OCI-LY3 (cell line): ENCODE measurements around the gene JAKMIP1.

Experiments used
- H2AFZ ChIP-seq: fragments of 200-600, 300-600 bp; shearing (Covaris generic); 2 replicates; pipeline ENCODE4 v1.6.0; 2014; ENCODE audit warnings: antibody characterized with exemption, low read depth, low read length
- H3K27ac ChIP-seq: fragments of 200-600, 300-600 bp; sonication (generic); 2 replicates; pipeline ENCODE4 v1.5.1; 2014; ENCODE audit warnings: mild to moderate bottlenecking, low read length, moderate library complexity, mixed read lengths
- H3K27me3 ChIP-seq: fragments of 200-600, 300-600 bp; sonication (generic); 2 replicates; pipeline ENCODE4 v1.6.1; 2014; ENCODE audit warnings: low read depth, low read length, mixed read lengths
- H3K36me3 ChIP-seq: fragments of 200-600, 300-600 bp; sonication (generic); replicated peaks from 2 replicates; pipeline ENCODE3; 2014; ENCODE audit warnings: low read depth, low read length, mixed read lengths
- H3K4me1 ChIP-seq: fragments of 300-600, 200-600 bp; sonication (generic); 2 replicates; pipeline ENCODE4 v1.6.1; 2014; ENCODE audit warnings: low read length, mixed read lengths
- H3K4me2 ChIP-seq: fragments of 200-600, 300-600 bp; sonication (generic); 2 replicates; pipeline ENCODE4 v1.6.1; 2014; ENCODE audit warnings: low read length, mixed read lengths
- H3K4me3 ChIP-seq: fragments of 300-600, 200-600 bp; sonication (generic); 2 replicates; pipeline ENCODE4 v1.5.1; 2014; ENCODE audit warnings: antibody characterized with exemption, mild to moderate bottlenecking, low read length, moderate library complexity
- H3K79me2 ChIP-seq: fragments of 300-600, 200-600 bp; shearing (Covaris generic); 2 replicates; pipeline ENCODE4 v1.6.1; 2014; ENCODE audit warnings: mild to moderate bottlenecking, low read length, mixed read lengths
- H3K9ac ChIP-seq: fragments of 300-600, 200-600 bp; shearing (Covaris generic); 2 replicates; pipeline ENCODE4 v1.6.0; 2014; ENCODE audit warnings: mild to moderate bottlenecking, low read length, moderate library complexity
- H3K9me3 ChIP-seq: fragments of 200-600, 300-600 bp; shearing (Covaris generic); 2 replicates; pipeline ENCODE4 v1.6.1; 2014; ENCODE audit warnings: low read length, mixed read lengths; ENCODE audit not compliant: insufficient read depth
- H4K20me1 ChIP-seq: fragments of 200-600, 300-600 bp; sonication (generic); 2 replicates; pipeline ENCODE4 v1.6.1; 2016; ENCODE audit warnings: low read length, mixed read lengths; ENCODE audit not compliant: insufficient read depth
- EZH2phosphoT487 ChIP-seq: fragments of 200-600 bp; shearing (Covaris generic); IDR thresholded peaks from 2 replicates; pipeline ENCODE4 v1.6.1; 2018; ENCODE audit warnings: antibody characterized with exemption, mixed run types, low read depth
- TF ChIP-seq, protein P1 (sequence below): fragments of 200-600, 300-600 bp; sonication (generic); IDR thresholded peaks from 2 replicates; pipeline ENCODE4 v1.5.1; 2014; ENCODE audit warnings: antibody characterized with exemption, low read length, low read depth

JAKMIP1 gene

DNA sequence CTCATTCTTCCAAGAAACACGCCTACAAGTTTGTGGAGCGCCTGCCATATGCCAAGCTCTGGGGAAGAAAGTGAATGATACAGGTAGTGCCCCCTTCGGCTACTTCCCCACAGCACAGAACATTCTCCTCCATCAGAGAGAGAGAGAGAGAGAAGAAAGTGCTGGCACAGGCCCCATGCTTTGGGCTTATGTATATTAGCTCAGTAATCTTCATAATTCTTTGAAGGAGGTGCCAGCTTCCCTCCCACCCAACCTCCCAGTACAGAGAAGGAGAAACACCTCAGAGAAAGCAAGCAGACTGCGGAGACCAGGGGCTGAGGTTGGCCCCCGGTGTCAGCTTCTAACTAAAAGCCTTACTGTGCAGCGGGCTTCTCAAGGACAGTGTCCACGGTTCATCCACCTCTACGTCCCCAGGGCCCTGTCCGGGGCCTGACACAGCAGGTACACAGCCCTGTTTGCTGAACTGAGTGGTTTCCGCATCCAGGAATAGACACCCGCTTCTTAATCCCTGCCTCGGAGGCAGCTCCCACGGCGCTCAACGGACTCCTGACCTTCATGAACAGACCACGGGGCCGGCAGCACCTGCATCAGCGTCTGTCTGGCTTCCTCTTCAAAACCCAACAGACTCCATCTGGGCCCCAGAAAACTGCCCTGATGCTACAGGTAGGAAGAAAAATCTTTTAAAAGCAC, 50.2 kb downstream of the JAKMIP1 start:
- TF ChIP-seq EZH2phosphoT487, result no peak
- TF ChIP-seq, protein P1, sequence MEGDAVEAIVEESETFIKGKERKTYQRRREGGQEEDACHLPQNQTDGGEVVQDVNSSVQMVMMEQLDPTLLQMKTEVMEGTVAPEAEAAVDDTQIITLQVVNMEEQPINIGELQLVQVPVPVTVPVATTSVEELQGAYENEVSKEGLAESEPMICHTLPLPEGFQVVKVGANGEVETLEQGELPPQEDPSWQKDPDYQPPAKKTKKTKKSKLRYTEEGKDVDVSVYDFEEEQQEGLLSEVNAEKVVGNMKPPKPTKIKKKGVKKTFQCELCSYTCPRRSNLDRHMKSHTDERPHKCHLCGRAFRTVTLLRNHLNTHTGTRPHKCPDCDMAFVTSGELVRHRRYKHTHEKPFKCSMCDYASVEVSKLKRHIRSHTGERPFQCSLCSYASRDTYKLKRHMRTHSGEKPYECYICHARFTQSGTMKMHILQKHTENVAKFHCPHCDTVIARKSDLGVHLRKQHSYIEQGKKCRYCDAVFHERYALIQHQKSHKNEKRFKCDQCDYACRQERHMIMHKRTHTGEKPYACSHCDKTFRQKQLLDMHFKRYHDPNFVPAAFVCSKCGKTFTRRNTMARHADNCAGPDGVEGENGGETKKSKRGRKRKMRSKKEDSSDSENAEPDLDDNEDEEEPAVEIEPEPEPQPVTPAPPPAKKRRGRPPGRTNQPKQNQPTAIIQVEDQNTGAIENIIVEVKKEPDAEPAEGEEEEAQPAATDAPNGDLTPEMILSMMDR, result no peak
- Histone ChIP-seq H3K27ac (no peak overlapping the region), H3K4me1 (no peaks in the 10 kb centered on the region), H4K20me1 (no peaks in the 10 kb centered on the region), H3K9me3 (no peaks in the 10 kb centered on the region), H3K27me3 (no peaks in the 10 kb centered on the region), H3K36me3 (no peaks in the 10 kb centered on the region), H3K9ac (no peak overlapping the region), H3K4me3 (no peak overlapping the region), H2AFZ (no peak overlapping the region), H3K79me2 (no peaks in the 10 kb centered on the region), H3K4me2 (no peak overlapping the region)

DNA sequence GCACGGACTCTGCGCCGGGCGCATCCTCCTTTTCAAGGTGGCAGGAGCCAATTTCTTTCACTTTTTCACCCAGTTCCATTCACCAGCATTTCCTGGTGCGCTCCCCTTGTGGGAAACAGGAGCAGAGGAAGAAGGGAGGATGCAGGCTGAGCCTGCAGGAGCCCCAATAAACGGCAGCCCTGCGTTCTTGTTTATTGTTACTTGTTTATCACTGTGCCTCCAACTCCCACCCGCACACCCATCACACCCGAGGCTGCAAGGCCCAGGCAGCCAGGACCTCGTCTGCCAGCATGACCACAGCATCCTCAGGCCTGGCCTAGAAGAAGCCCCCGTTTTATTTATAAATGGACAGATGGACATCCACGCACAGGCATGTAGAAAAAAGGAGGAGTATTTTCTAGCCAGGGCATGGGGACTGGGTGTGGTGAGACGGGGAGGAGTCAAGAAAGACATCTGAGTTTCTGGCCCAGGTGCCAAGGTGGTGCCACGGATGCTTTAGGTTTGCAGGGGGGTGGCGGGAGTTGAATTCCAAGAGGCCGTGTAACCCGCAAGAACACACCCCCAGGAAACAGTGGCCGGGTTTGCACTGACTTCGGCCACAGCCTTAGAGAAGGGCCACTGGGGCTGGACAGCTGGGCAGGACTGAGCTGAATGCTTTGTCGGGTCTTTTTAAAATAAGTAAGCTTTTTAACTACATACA, 51.7 kb downstream of the JAKMIP1 start:
- no peak for TF ChIP-seq EZH2phosphoT487
- TF ChIP-seq, protein P1, result no peak
- no peaks in the 10 kb centered on the region for H3K9me3 ChIP-seq

DNA sequence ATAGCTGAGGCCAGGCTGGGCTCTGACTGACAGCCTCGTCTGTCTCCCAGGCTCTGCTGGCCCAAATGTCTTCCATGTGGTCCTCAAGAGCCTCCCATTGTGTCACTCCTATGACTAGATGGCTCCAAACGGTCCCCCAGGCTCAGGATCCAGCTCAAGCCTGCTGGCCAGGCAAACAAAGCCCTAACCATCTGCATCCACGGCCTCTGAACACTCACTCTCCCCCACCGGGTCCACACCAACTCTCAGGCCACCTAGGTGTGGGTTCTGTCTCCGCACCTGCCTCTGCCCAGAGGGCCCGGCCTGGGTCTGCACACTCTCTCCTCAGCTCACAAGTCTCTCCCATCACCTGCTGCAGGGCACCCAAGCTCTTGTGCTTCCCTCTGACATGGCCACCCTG, 52.9 kb downstream of the JAKMIP1 start:
- Histone ChIP-seq H3K27me3 (no peaks in the 10 kb centered on the region), H3K9me3 (no peaks in the 10 kb centered on the region), H3K9ac (no peak overlapping the region), H3K4me1 (no peaks in the 10 kb centered on the region), H3K4me3 (no peak overlapping the region), H3K27ac (no peak overlapping the region), H3K4me2 (no peak overlapping the region), H3K36me3 (no peaks in the 10 kb centered on the region), H2AFZ (no peak overlapping the region), H3K79me2 (no peaks in the 10 kb centered on the region), H4K20me1 (no peaks in the 10 kb centered on the region)
- TF ChIP-seq EZH2phosphoT487, result no peak
- TF ChIP-seq, protein P1, result no peak

More for the DNA sequence above, 51.7 kb downstream of the JAKMIP1 start:
- no peaks in the 10 kb centered on the region for H4K20me1 ChIP-seq
- no peak overlapping the region for H3K27ac ChIP-seq
- H3K4me3 ChIP-seq, result no peak overlapping the region
- H3K9ac ChIP-seq, result no peak overlapping the region
- no peaks in the 10 kb centered on the region for H3K4me1 ChIP-seq
- no peak overlapping the region for H2AFZ ChIP-seq
- H3K79me2 ChIP-seq, result no peaks in the 10 kb centered on the region
- no peaks in the 10 kb centered on the region for H3K36me3 ChIP-seq
- no peaks in the 10 kb centered on the region for H3K27me3 ChIP-seq
- no peak overlapping the region for H3K4me2 ChIP-seq

DNA sequence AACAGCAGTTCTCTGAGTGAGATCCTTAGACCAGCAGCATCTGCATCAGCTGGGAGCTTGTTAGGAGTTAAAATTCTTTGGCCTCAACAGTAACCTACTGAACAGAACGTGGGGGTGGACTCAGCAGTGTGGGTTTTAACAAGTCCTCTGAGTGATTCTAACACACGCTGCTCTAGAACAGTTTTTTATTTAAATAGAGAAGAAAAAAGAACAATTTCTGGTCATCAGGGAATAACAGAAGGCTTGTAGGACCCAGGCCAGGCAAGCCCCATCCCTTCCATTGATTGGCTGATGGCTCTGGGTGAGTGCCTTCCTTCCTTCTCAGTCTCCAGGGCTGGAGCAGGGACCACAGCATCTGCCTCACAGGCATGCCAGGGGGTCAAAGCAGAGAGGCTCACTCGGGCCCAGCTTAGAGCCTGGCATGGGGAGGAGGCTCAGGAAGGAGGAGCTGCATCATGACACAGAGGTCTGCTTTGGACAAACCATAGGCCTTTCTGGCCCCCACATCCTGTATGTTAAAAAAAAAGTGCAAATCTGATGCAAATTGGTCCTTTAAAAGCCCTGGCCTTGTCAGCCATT, 56.7 kb downstream of the JAKMIP1 start:
- Histone ChIP-seq H3K79me2 (no peaks in the 10 kb centered on the region), H3K27me3 (no peaks in the 10 kb centered on the region), H3K27ac (no peak overlapping the region), H3K9me3 (no peaks in the 10 kb centered on the region), H3K4me2 (no peak overlapping the region), H2AFZ (no peak overlapping the region), H3K4me3 (no peak overlapping the region), H4K20me1 (no peaks in the 10 kb centered on the region), H3K4me1 (no peaks in the 10 kb centered on the region), H3K9ac (no peak overlapping the region), H3K36me3 (no peaks in the 10 kb centered on the region)
- TF ChIP-seq, protein P1, result no peak
- no peak for TF ChIP-seq EZH2phosphoT487
